Measurements from ENCODE around the gene PHF11. TPM values are rescaled to one million over a fixed set of nuclear protein-coding genes. Genes with fewer than 3 reads are reported as not detected.

PHF11 gene
- total and polyA plus RNA-seq, 2 donors (not counting 3 experiments of a cell fraction or from before 2014, with no cell fraction given) = 12.9 to 32.4 TPM

GRCh38 chr13:49512578-49512977 is 16.8 kb downstream of the PHF11 start:
- no peaks in the 10 kb centered on the region for H3K79me2 ChIP-seq (ENCODE audit: control insufficient read depth, insufficient read depth, low read length)
- no peak overlapping the region for H3K4me3 ChIP-seq (replicated peaks in 1 of 3; ENCODE audit: insufficient read depth in 1 of 3, low read depth in 1 of 3, low read length in 3 of 3)
- H4K20me1 ChIP-seq (replicated peaks; ENCODE audit: control insufficient read depth, extremely low read depth, insufficient read depth, low read length) = no peaks in the 10 kb centered on the region
- no peak overlapping the region for H3K27ac ChIP-seq (ENCODE audit: insufficient read depth, low read depth, low read length)
- no TSS peak for BruUV-seq (replicated peaks)
- no peak overlapping the region for H3K9ac ChIP-seq (replicated peaks; ENCODE audit: extremely low read depth, insufficient read depth, low read length)
- ChIA-PET POLR2A (no interaction called here), CTCF (no interaction called here)
- dilution Hi-C loops (cut with MboI; ENCODE audit: extremely low pct_ligation_motif_present, low sequenced_read_pairs) (no loop called here), intact Hi-C loops (cut with micrococcal nuclease) (no loop called here)
- peaks cover 0 to 5% of the 10 kb centered on the region in 2 experiments for H3K36me3 ChIP-seq (ENCODE audit: control insufficient read depth in 2 of 2, extremely low read depth in 1 of 2, insufficient read depth in 2 of 2, low read length in 2 of 2)
- FAIRE-seq = no peak
- TF ChIP-seq EZH2 (IDR thresholded peaks at IDR 0.05; ENCODE audit: borderline replicate concordance, low read depth, low read length, severe bottlenecking) (no peak), POLR2AphosphoS5 (IDR thresholded peaks at IDR 0.05; ENCODE audit: insufficient read depth, low read depth, low read length) (no peak), CTCF (IDR thresholded peaks at IDR 0.05; ENCODE audit: extremely low read depth in 1 of 2, insufficient read depth in 1 of 2, low read depth in 1 of 2, low read length in 2 of 2) (no peak), POLR2A (IDR thresholded peaks at IDR 0.05; ENCODE audit: low read depth, low read length) (no peak), GATA2 (IDR thresholded peaks at IDR 0.05; ENCODE audit: insufficient read depth, insufficient read length, low read depth, low read length) (no peak), MYC (IDR thresholded peaks at IDR 0.05; ENCODE audit: low read depth, low read length) (no peak), MAX (IDR thresholded peaks at IDR 0.05; ENCODE audit: insufficient read depth, insufficient read length) (no peak), JUN (IDR thresholded peaks at IDR 0.05; ENCODE audit: borderline replicate concordance, insufficient read depth, insufficient read length, low read depth) (no peak), FOS (IDR thresholded peaks at IDR 0.05; ENCODE audit: borderline replicate concordance, insufficient read depth, low read length) (no peak)
- no peaks in the 10 kb centered on the region for H3K27me3 ChIP-seq (ENCODE audit: control insufficient read depth in 2 of 2, insufficient read depth in 2 of 2, low read length in 2 of 2)
- H3K4me1 ChIP-seq (ENCODE audit: control insufficient read depth, extremely low read depth, insufficient read depth, low read length) = no peaks in the 10 kb centered on the region
- H3K4me2 ChIP-seq (ENCODE audit: insufficient read depth, low read length) = no peak overlapping the region
- H2AFZ ChIP-seq (ENCODE audit: low read depth, low read length) = no peak overlapping the region
- no peak for DNase-seq (ENCODE audit: low read depth, low spot score)
- H3K9me3 ChIP-seq (replicated peaks; ENCODE audit: control insufficient read depth, insufficient read depth, low read length) = no peaks in the 10 kb centered on the region
- H3K9me1 ChIP-seq (replicated peaks; ENCODE audit: control insufficient read depth, extremely low read depth, insufficient read depth, low read length) = no peaks in the 10 kb centered on the region

All from endothelial cell of umbilical vein (primary cell).